Endometrium (tissue), 2 donors: ENCODE data around the gene HNRNPUL1.

Experiments used
- FAIRE-seq: peaks from 2 replicates; lab custom pipeline; 2012; peaks lifted over from hg19 to GRCh38; lab: Jason Lieb, UNC
- donor health status: control.
- donor health status: control.

Gene HNRNPUL1

DNA sequence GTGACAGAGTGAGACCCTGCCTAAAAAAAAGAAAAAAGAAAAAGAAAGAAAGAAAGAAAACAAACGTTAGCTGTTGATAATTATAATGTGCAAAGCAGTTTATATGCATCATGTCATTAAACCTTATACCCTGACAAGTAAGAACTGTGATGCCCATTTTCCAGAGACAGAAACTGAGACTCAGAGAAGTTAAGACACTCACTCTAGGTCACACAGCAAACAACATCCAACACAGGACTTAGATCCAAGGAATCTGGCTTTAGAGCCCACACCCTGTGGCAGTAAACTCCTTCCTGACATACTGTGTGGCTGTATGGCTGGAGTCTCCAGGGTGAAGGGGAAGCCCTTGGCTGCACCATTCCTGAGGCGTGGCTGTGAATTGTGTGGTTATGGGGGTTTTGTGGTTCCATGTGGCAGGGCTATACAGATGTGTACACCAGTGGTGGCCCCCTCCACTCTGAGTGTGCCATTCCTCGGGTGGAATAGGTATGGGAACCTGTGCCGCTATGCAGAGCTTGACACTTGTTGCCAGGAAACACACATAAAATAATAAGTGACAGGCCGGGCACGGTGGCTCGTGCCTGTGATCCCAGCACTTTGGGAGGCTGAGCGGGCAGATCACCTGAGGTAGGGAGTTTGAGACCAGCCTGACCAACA is 29.5 kb upstream of the HNRNPUL1 start:
- FAIRE-seq, result no peak

GRCh38 chr19:41235480-41235879 is 28.7 kb upstream of the HNRNPUL1 start:
- no peak for FAIRE-seq

GRCh38 chr19:41238244-41238643 is 25.9 kb upstream of the HNRNPUL1 start:
- no peak for FAIRE-seq

GRCh38 chr19:41239363-41239762 is 24.8 kb upstream of the HNRNPUL1 start:
- no peak for FAIRE-seq

DNA sequence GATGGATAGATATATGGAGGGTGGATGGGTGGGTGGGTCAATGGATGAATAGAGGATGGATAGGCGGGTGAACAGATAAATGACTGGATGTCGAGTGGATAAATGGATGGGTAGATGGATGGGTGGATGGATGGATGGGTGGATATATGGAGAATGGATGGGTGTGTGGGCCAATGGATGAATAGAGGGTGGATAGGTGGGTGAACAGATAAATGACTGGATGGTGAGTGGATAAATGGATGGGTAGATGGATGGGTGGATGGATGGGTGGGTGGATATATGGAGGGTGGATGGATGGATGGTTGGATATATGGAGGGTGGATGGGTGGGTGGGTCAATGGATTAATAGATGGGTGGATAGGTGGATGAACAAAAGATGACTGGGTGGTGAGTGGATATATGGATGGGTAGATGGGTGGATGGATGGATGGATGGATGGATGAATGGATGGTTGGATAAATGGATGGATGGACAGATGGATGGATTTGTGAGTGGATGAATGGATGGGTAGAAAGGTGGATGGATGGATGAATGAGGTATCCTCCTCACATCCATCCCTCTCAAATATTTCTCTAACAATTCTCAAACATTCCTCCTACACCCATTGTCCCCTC is 24.1 kb upstream of the HNRNPUL1 start:
- no peak for FAIRE-seq

- FAIRE-seq, result no peak
These were observed 22.3 kb upstream of the HNRNPUL1 start for GRCh38 chr19:41241859-41242258.

- FAIRE-seq, result no peak
These were observed 20.1 kb upstream of the HNRNPUL1 start for GRCh38 chr19:41244117-41244516.

- no peak for FAIRE-seq
These were observed 18.3 kb upstream of the HNRNPUL1 start for GRCh38 chr19:41245843-41246242.

DNA sequence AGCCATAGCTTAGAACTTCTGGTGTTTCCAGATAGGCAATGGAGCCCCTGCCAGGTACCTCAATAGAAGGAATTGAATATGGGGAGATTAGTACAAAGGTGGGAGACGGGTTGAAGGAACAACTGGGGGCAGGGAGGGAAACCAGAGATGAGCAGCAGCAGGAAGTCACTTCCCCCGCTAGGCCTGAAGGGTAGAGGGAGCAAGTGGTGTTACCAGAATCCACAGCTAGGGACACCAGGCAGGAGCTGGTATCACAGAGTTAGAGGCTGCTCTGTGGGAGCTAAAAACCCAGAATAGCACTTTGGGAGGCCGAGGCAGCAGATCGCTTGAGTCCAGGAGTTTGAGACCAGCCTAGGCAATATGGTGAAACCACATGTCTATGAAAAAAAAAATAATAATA is 15.3 kb upstream of the HNRNPUL1 start:
- FAIRE-seq, result no peak

GRCh38 chr19:41249707-41250423 is 14.3 kb upstream of the HNRNPUL1 start:
- no peak for FAIRE-seq

DNA sequence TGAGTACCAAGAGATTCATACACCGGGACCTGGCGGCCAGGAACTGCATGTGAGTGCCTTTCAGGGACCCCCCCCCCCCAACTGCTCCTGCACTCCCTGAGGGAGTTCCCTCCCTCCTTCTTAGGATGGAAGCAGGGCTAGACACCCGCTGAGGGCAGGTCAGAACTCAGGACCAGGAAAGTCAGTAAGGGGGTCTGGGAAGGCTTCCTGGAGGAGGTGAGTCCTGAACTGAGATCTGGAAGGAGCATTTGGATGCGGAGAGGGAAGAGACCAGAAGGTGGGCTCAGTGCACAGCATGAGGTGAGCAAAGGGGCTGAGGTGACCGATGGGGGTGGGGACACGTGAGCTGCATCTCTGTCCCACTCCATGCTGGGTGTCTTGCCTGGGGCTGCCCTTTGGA is 10.5 kb upstream of the HNRNPUL1 start:
- FAIRE-seq, result no peak

DNA sequence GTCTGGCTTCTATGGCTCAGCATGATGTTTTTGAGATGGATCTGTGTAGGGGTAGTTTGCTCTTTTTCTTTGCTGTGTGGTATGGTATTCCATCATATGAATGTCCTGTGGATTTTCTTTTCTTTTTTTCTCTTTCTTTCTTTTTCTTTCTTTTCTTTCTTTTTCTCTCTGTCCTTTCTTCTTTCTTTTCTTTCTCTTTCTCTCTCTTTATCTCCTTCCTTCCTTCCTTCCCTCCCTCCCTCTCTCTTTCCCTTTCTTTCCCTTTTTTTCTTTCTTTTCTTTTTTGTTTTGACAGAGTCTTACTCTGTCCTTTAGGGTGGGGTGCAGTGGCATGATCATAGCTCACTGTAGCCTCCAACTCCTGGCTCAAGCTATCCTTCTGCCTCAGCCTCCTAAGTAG is 9.0 kb upstream of the HNRNPUL1 start:
- no peak for FAIRE-seq

- FAIRE-seq, result no peak
These were observed 2.5 kb upstream of the HNRNPUL1 start for GRCh38 chr19:41261474-41262190.

DNA sequence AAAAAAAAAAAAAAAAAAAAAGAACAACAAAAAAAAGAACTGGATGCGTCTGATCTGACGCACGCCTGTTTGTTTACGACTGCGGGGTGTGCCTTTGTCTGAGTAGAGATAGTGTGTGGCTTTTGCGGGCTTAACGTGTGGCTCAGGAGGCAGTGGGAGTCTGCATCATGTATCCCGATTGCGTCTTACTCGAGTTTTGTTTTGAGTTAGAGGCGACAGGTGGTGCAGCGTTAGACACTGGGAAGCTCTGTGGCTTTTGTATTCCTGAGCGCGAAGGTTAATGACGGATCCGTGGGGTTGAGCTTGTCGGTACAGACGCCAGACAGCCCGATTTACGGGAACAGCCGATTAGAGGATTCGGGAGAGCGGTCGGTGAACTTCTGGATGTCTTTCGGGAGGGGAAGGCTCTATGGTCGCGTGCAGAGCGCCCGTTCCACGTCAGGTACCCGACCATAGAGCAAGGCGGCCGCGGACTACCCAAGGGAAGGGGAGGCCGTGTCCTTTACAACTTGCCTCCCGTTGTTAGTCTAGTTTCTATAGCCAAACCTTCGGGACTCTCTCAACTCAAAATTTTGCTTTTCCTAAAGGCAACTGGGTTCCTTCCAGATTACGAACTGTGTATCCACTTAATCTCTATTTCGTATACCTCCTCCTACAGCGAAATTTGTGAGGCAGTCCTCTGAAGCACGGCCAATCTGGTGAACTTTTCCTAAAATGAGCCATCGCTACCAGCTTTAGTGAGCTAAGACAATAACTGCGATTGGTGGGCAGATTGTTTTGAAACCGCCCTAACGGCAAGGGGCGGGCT is 926 bp upstream of the HNRNPUL1 start:
- FAIRE-seq, result no peak

- FAIRE-seq, result no peak
These were observed 616 bp downstream of the HNRNPUL1 start for GRCh38 chr19:41264581-41265394.

GRCh38 chr19:41265395-41266153 is 1.4 kb downstream of the HNRNPUL1 start:
- no peak for FAIRE-seq

DNA sequence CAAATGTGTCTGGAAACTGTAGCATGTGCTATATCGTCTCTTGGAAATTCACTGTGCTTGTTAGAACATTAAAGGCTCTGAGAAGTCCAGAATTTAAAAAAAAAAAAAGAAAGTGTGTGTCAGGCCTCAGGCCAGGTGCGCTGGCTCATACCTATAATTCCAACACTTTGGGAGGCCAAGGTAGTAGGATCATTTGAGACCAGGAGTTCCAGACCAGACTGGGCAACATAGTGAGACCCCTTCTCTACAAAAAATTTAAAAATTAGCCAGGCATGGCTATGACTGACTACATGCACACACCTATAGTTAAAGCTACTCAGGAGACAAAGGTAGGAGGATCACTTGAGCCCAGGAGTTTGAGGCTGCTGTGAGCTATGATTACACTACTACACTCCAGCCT is 4.9 kb downstream of the HNRNPUL1 start:
- no peak for FAIRE-seq

DNA sequence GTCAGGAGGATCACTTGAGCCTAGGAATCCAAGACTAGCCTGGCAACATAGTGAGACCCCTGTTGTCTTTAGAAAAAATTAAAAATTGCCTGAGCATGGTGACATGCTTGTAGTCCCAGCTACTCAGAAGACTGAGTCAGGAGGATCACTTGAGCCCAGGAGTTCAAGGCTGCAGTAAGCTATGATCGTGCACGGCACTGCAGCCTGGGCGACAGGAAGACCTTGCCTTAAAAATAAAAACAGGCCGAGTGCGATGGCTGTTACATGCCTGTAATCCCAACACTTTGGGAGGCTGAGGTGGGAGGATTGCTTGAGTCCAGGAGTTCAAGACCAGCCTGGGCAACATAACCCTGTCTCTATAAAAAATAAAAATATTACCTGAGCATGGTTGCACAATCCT is 5.4 kb downstream of the HNRNPUL1 start:
- FAIRE-seq, result no peak

DNA sequence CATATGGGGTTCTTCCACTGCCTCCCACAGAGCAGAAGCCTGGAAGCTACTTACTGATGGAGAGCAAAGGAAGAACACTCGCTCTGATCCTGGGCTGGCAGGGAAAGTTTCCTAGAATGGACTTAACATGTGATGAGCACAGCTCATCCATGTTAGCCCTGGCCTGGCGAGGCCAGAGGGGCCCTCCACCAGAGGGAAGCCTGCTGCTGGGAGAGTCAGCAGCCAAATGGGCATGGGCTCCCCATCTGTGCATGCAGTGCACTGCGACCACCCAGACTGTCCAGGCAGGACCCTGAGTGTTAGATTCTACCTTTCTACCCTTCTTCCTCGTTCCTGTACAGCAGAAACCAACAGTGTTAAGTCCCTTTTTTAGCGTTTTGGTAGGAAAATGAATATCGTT is 8.9 kb downstream of the HNRNPUL1 start:
- no peak for FAIRE-seq

GRCh38 chr19:41274802-41275201 is 10.6 kb downstream of the HNRNPUL1 start:
- FAIRE-seq, result no peak
